ENCODE results near the gene MEIS2. TPM values are rescaled to one million over a fixed set of nuclear protein-coding genes. Genes with fewer than 3 reads are reported as not detected.
A peak's percentile ranks its signal among the peaks of the same experiment; 100 is the strongest.

The MEIS2 gene
- total RNA-seq, 1 donor from 2014 or later = not detected

- intact Hi-C loops (cut with micrococcal nuclease) = loop anchor here (1.0 to 2.0 kb wide), 2 partner anchors 7 to 219 kb away; no protein-coding TSS in a partner anchor
- no peak overlapping the region for H3K27ac Mint-ChIP-seq
- H3K4me1 Mint-ChIP-seq (ENCODE audit: low read depth) = peaks cover 23% of the 10 kb centered on the region
- DNase-seq (ENCODE audit: low spot score) = no peak
- peaks cover 87% of the 10 kb centered on the region for H3K27me3 Mint-ChIP-seq (ENCODE audit: insufficient read depth)
- H3K9me3 Mint-ChIP-seq = peaks cover 9% of the 10 kb centered on the region
- H3K36me3 Mint-ChIP-seq (ENCODE audit: low read depth) = peaks cover 11% of the 10 kb centered on the region
- peak overlapping the region; percentile 49 for H3K4me3 Mint-ChIP-seq
Observed at GRCh38 chr15:37101980-37102304, 1.6 kb upstream of the MEIS2 start.

DNA sequence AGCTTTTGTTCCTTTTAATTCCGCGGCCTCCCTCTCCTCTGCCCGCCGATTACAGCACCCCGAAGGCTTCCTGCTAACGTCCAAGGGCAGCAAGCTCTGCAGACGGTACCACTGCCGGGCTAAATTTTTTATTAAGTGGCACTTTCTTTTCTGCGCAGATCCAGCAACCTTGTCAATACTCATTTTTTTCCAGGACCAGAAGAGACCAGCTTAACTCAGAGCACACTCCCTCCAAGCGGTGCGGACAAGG is 542 bp upstream of the MEIS2 start:
- DNase-seq (ENCODE audit: low spot score) = no peak
- peaks cover 25% of the 10 kb centered on the region for H3K4me1 Mint-ChIP-seq (ENCODE audit: low read depth)
- peaks cover 88% of the 10 kb centered on the region for H3K27me3 Mint-ChIP-seq (ENCODE audit: insufficient read depth)
- H3K9me3 Mint-ChIP-seq = peaks cover 9% of the 10 kb centered on the region
- peak overlapping the region; percentile 75 for H3K27ac Mint-ChIP-seq
- H3K4me3 Mint-ChIP-seq = peak overlapping the region; percentile 89
- intact Hi-C loops (cut with micrococcal nuclease) = loop anchor here (1.0 kb wide), 1 partner anchor 8 kb away; no protein-coding TSS in a partner anchor
- H3K36me3 Mint-ChIP-seq (ENCODE audit: low read depth) = peaks cover 11% of the 10 kb centered on the region

DNA sequence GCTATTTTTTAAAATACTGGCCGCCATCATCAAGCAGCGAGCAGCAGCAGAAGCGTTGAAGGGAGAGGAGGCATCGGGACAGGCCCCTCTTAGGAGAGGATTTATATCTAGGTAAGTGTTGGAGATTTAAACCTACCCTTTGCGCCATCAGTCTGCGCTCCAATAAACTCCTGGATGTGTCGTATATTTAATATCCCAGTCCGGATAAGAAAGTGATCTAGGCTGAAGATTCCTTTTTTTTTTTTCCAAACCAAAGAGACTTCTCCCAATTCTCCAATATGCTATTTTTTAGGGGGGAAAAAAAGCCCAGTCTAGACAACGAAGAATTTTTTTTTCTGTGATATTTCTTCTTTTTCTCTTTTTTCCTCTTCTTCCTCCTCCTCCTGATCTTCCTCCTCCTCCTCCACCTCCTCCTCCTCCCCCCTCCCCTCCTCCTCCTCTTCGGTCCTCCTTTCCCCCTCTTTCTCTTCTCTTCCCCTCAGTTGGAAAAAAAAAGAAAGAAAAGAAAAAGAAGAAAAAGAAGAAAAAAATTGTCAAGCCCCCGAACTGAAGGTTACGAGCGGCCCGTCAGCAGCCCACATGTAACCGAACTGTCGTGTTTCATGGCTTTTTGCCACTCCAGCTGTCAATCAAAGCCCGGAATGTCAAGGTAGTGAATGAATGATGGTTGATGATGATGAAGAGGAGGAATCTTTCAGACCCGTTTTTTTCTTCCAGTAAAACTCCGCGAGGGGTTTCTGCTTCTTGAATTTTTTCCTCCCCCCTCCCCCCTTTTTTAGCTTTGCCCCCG is 835 bp downstream of the MEIS2 start:
- Mint-ChIP-seq H3K27ac (peak overlapping the region; percentile 82), H3K4me1 (ENCODE audit: low read depth) (peaks cover 25% of the 10 kb centered on the region), H3K9me3 (peaks cover 9% of the 10 kb centered on the region), H3K27me3 (ENCODE audit: insufficient read depth) (peaks cover 83% of the 10 kb centered on the region), H3K4me3 (peak overlapping the region; percentile 89), H3K36me3 (ENCODE audit: low read depth) (peaks cover 11% of the 10 kb centered on the region)
- intact Hi-C loops (cut with micrococcal nuclease) = loop anchor here (10.0 kb wide), 1 partner anchor 1155 kb away; the partner anchor contains the start of gene SPRED1
- no peak for DNase-seq (ENCODE audit: low spot score)

- Mint-ChIP-seq H3K4me3 (peak overlapping the region; percentile 64), H3K36me3 (ENCODE audit: low read depth) (peaks cover 11% of the 10 kb centered on the region), H3K4me1 (ENCODE audit: low read depth) (peaks cover 25% of the 10 kb centered on the region), H3K9me3 (peaks cover 9% of the 10 kb centered on the region), H3K27ac (peak overlapping the region; percentile 29), H3K27me3 (ENCODE audit: insufficient read depth) (peaks cover 82% of the 10 kb centered on the region)
- no peak for DNase-seq (ENCODE audit: low spot score)
- intact Hi-C loops (cut with micrococcal nuclease) = loop anchor here (10.0 kb wide), 1 partner anchor 1156 kb away; the partner anchor contains the start of gene SPRED1
Observed at GRCh38 chr15:37098468-37099318, 1.7 kb downstream of the MEIS2 start.

DNA sequence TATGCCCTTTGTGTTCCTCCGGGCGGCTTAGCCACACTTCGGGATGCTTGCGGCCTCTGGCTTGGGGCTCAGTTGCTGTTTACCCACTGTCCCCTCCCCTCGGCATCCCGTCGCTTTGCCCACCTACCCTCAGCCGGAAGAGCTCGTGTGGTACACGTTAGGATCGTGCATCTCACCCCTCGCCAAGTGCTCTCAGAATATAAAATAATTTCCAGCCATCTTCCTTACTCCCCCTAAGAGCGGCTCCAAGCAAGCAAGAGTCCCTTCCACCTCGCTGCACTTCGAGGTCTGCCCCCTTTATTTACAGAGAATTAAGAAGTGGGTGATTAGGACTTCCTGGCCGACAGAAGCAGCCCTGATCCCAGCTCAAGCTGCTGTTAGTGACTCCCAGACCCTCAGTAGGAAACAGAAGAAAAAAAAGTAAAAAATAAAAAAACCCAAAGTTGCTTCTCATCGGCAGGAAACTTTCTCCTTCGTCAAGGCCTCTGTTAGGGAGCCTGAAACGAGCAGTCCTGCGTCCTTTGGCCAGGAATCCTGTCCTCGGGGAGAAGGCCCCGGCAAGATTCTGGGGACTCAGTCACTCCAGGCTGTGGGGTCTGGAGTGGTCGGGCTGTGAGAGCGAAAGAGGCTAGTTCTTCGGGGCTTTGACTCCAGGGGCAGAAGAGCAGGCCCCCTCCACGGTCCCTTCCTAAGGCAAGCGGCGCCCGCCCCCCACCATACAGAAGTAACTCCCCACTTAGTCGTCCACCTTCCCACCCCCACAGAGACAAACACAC is 3.0 kb downstream of the MEIS2 start:
- peaks cover 11% of the 10 kb centered on the region for H3K36me3 Mint-ChIP-seq (ENCODE audit: low read depth)
- peaks cover 6% of the 10 kb centered on the region for H3K9me3 Mint-ChIP-seq
- intact Hi-C loops (cut with micrococcal nuclease) = loop anchor here (10.0 kb wide), 1 partner anchor 1157 kb away; the partner anchor contains the start of gene SPRED1
- no peak for DNase-seq (ENCODE audit: low spot score)
- H3K4me1 Mint-ChIP-seq (ENCODE audit: low read depth) = peaks cover 25% of the 10 kb centered on the region
- H3K4me3 Mint-ChIP-seq = peak overlapping the region; percentile 51
- peaks cover 79% of the 10 kb centered on the region for H3K27me3 Mint-ChIP-seq (ENCODE audit: insufficient read depth)
- peak overlapping the region; percentile 12 for H3K27ac Mint-ChIP-seq

- no peak for DNase-seq (ENCODE audit: low spot score)
- H3K4me1 Mint-ChIP-seq (ENCODE audit: low read depth) = peaks cover 25% of the 10 kb centered on the region
- peaks cover 3% of the 10 kb centered on the region for H3K9me3 Mint-ChIP-seq
- peaks cover 11% of the 10 kb centered on the region for H3K36me3 Mint-ChIP-seq (ENCODE audit: low read depth)
- H3K27me3 Mint-ChIP-seq (ENCODE audit: insufficient read depth) = peaks cover 73% of the 10 kb centered on the region
- no peak overlapping the region for H3K4me3 Mint-ChIP-seq
- intact Hi-C loops (cut with micrococcal nuclease) = loop anchor here (10.0 kb wide), 1 partner anchor 1158 kb away; the partner anchor contains the start of gene SPRED1
- no peak overlapping the region for H3K27ac Mint-ChIP-seq
Observed at GRCh38 chr15:37096558-37097143, 3.7 kb downstream of the MEIS2 start.

DNA sequence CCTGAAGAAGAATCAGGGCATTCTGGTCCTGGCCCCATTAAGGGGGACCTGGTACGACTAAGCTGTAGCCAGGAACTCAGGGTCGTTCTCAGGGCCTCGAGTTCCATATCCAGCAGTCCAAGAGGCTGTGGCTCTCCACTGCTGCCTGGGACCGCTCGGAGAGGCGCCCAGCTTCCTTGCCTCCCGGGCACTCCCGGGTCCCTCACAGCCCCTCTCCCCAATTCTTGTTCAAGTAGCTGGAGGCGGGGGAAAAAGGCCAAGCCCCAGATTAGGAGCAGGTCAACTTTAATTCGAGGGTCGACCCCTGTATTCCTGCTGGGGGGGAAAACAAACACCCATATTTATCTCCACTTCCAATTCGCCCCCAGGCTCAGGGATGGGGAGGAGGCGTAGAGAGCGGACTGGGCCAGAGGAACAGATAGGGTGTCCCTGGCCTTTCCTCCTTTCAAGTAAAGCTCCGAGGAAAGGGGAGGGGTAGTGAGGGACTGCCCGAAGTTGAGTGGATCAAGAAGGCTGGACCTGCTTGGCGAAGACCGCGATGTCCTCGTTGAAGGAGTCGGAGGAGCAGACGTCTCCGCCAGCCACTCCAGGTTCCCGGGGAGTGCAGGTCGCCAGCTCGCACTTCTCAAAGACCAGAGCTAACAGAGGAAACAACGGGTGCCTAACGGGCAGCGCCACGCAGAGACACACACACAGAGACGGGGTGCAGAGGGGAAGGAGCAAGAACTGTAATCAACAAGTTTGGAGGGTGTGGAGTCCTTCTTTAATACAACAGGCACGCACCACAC is 4.4 kb downstream of the MEIS2 start:
- Mint-ChIP-seq H3K36me3 (ENCODE audit: low read depth) (peaks cover 8% of the 10 kb centered on the region), H3K9me3 (peaks cover 3% of the 10 kb centered on the region), H3K4me1 (ENCODE audit: low read depth) (peaks cover 21% of the 10 kb centered on the region), H3K27me3 (ENCODE audit: insufficient read depth) (peaks cover 69% of the 10 kb centered on the region), H3K4me3 (no peak overlapping the region), H3K27ac (peak overlapping the region; percentile 63)
- no peak for DNase-seq (ENCODE audit: low spot score)
- intact Hi-C loops (cut with micrococcal nuclease) = loop anchor here (10.0 kb wide), 1 partner anchor 1159 kb away; the partner anchor contains the start of gene SPRED1

DNA sequence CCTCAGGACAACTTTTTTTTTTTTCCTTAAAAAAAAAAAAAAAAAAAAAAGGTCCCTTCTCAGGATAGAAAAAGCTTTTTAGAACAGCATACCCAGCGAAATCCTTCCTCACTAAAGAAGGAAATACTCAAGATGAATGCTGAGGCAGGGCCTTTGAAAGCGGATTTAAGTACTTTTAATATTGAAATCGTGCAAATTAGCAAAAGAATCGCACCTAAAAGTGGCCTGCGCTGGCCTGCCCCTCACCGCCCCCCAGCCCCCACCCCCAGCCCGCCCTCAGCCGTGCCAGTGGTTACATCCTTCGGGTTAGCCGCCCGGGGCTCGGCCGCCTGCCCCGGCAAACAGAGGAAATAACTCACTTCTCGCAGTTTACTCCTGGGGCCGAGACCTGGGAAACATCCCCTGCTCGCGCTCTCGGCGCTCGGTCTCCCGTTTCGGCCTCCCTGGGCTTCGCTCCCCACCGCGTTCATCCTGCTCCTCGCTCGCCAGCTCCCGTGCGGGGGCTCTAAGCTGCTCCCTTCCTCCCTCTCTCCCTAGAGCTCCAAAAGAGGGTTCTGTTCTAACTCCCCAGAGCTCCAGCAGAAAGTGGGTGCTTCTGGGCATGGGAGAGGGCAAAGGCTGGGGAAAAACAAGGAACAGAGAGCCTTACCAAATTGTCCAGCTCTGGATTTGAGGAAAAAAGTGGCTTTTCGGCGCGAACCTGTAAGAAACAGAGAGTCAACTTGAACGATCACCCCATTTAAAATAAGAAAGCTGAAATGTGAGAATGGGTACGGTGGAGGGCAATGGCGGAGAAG is 5.2 kb downstream of the MEIS2 start:
- no peak overlapping the region for H3K4me3 Mint-ChIP-seq
- peaks cover 13% of the 10 kb centered on the region for H3K4me1 Mint-ChIP-seq (ENCODE audit: low read depth)
- intact Hi-C loops (cut with micrococcal nuclease) = loop anchor here (10.0 kb wide), 1 partner anchor 1160 kb away; the partner anchor contains the start of gene SPRED1
- H3K27me3 Mint-ChIP-seq (ENCODE audit: insufficient read depth) = peaks cover 66% of the 10 kb centered on the region
- DNase-seq (ENCODE audit: low spot score) = no peak
- no peak overlapping the region for H3K27ac Mint-ChIP-seq
- peaks cover 5% of the 10 kb centered on the region for H3K36me3 Mint-ChIP-seq (ENCODE audit: low read depth)
- H3K9me3 Mint-ChIP-seq = peaks cover 1% of the 10 kb centered on the region

- Mint-ChIP-seq H3K4me3 (no peak overlapping the region), H3K27me3 (ENCODE audit: insufficient read depth) (peaks cover 61% of the 10 kb centered on the region), H3K27ac (no peak overlapping the region), H3K4me1 (ENCODE audit: low read depth) (peaks cover 8% of the 10 kb centered on the region), H3K36me3 (ENCODE audit: low read depth) (peaks cover 4% of the 10 kb centered on the region), H3K9me3 (no peaks in the 10 kb centered on the region)
- intact Hi-C loops (cut with micrococcal nuclease) = loop anchor here (10.0 kb wide), 1 partner anchor 1160 kb away; the partner anchor contains the start of gene SPRED1
- no peak for DNase-seq (ENCODE audit: low spot score)
Observed at GRCh38 chr15:37094333-37094914, 5.9 kb downstream of the MEIS2 start.

GRCh38 chr15:37093480-37094332 is 6.6 kb downstream of the MEIS2 start:
- peaks cover 58% of the 10 kb centered on the region for H3K27me3 Mint-ChIP-seq (ENCODE audit: insufficient read depth)
- peaks cover 4% of the 10 kb centered on the region for H3K36me3 Mint-ChIP-seq (ENCODE audit: low read depth)
- H3K4me1 Mint-ChIP-seq (ENCODE audit: low read depth) = peaks cover 8% of the 10 kb centered on the region
- DNase-seq (ENCODE audit: low spot score) = no peak
- no peak overlapping the region for H3K4me3 Mint-ChIP-seq
- H3K9me3 Mint-ChIP-seq = no peaks in the 10 kb centered on the region
- H3K27ac Mint-ChIP-seq = no peak overlapping the region
- intact Hi-C loops (cut with micrococcal nuclease) = loop anchor here (10.0 kb wide), 1 partner anchor 1161 kb away; the partner anchor contains the start of gene SPRED1
